Testis (tissue), 2 donors: ENCODE measurements around the gene CSMD2.

Experiments
- POLR2A ChIP-seq: fragments of 450-650 bp; IDR thresholded peaks from one replicate; pipeline ENCODE4 v1.6.1; 2017; ENCODE audit warnings: antibody characterized with exemption, mild to moderate bottlenecking, moderate library complexity
- TF ChIP-seq, protein P1 (sequence below), 3 experiments: fragments of 450-650 bp in 2 of 3; fragments of 200-600 bp in 1 of 3; sonication (generic) in 1 of 3; IDR thresholded peaks; one replicate each; pipeline ENCODE4 v1.5.1; 2016 to 2019; ENCODE audit warnings: antibody characterized with exemption in 3 of 3, mild to moderate bottlenecking in 2 of 3, moderate library complexity in 1 of 3

DNA sequence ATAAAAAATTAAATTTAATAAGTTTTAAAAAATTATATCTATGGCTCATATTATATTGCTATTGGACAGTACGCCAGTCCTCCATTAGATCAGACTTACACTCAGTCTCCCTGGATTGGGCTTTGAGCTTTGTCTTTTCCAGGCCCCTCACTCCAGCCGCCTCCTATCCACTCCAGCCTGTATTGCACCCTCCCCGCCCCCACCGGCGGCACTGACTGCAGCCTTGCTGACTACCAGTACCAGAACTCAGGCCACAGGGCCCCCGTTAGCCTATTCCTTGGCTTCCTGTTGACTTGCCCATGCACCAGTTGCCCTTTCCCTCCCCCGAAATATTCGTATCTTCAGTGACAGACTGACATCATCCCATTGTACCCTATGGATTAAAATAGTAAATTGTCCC is 127.9 kb downstream of the CSMD2 start:
- TF ChIP-seq, protein P1, sequence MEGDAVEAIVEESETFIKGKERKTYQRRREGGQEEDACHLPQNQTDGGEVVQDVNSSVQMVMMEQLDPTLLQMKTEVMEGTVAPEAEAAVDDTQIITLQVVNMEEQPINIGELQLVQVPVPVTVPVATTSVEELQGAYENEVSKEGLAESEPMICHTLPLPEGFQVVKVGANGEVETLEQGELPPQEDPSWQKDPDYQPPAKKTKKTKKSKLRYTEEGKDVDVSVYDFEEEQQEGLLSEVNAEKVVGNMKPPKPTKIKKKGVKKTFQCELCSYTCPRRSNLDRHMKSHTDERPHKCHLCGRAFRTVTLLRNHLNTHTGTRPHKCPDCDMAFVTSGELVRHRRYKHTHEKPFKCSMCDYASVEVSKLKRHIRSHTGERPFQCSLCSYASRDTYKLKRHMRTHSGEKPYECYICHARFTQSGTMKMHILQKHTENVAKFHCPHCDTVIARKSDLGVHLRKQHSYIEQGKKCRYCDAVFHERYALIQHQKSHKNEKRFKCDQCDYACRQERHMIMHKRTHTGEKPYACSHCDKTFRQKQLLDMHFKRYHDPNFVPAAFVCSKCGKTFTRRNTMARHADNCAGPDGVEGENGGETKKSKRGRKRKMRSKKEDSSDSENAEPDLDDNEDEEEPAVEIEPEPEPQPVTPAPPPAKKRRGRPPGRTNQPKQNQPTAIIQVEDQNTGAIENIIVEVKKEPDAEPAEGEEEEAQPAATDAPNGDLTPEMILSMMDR (IDR thresholded peaks at IDR 0.05), result no peak
- TF ChIP-seq POLR2A, result no peak
